GM12874 (cell line): ENCODE measurements around the gene PLA2G2F.

Source experiments
- TF ChIP-seq, protein P1 (sequence below): IDR thresholded peaks from 2 replicates; pipeline ENCODE4 v1.5.1; 2011; ENCODE audit warnings: low read depth, mild to moderate bottlenecking, control low read depth, low read length, moderate library complexity; ENCODE audit not compliant: insufficient read depth

PLA2G2F gene, protein sequence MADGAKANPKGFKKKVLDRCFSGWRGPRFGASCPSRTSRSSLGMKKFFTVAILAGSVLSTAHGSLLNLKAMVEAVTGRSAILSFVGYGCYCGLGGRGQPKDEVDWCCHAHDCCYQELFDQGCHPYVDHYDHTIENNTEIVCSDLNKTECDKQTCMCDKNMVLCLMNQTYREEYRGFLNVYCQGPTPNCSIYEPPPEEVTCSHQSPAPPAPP

DNA sequence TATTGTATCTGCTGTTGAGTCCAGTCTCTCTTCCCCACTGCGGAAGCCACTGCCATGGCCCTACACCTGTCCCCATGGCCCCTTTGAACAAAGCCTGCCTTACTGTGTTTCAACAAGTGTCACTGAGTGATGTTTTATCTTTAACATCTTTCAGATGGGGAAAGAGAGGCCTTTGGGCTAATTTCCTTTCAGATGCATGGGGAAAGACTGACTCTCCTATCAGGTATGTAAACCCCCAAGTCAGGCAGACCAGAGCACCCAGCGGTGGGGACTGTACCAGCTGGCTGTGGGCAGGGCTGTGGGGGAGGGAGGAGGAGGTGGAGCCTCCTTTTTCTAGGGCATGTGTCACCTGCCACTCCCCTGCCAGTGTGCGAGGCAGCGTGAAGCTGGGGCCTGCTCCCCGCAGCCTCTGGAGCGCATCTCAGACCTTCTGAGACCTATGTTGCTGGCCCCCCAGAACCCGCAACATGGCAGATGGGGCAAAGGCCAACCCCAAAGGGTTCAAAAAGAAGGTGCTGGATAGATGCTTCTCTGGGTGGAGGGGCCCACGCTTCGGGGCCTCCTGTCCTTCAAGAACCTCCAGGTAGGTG lies at the start of gene PLA2G2F:
Gene PLA2G2F (plus strand): TSS at position 363 of the 590 bp plus-strand sequence. CDS start 105 bp downstream, at position 468.
- TF ChIP-seq, protein P1, sequence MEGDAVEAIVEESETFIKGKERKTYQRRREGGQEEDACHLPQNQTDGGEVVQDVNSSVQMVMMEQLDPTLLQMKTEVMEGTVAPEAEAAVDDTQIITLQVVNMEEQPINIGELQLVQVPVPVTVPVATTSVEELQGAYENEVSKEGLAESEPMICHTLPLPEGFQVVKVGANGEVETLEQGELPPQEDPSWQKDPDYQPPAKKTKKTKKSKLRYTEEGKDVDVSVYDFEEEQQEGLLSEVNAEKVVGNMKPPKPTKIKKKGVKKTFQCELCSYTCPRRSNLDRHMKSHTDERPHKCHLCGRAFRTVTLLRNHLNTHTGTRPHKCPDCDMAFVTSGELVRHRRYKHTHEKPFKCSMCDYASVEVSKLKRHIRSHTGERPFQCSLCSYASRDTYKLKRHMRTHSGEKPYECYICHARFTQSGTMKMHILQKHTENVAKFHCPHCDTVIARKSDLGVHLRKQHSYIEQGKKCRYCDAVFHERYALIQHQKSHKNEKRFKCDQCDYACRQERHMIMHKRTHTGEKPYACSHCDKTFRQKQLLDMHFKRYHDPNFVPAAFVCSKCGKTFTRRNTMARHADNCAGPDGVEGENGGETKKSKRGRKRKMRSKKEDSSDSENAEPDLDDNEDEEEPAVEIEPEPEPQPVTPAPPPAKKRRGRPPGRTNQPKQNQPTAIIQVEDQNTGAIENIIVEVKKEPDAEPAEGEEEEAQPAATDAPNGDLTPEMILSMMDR, result no peak

DNA sequence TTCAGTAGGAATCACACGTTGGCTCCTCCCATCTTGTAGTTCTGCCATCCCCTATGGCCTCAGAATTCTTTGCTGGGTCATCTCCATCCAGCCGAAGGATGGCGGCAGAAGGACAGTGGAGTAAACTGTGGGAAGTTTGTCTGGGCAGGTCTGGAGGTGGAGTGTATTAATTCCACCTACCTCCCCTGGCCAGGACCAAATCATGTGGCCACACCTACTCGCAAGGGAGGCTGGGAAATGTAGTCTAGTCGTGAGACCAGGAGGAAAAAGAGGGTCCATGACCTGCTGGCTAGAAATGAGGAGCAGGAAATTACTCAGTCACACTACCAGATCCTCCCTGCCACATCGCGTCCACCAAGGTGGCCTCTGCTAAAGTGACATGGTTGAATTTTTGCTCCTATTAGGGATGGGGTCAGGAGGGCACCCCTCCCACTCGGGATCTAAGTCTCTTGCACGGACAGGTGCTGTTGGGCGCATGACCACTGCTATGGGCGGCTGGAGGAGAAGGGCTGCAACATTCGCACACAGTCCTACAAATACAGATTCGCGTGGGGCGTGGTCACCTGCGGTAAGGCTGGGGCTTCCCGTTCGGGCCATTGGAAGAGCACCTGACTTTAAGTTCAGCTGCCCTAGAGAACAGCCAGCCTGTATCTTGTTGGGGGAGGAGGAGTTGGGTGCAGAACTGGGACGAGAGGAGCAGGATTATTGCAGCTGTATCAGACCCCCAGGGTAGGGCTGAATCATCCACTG lies 49.6 kb upstream of the PLA2G2F start:
- TF ChIP-seq, protein P1, result no peak

DNA sequence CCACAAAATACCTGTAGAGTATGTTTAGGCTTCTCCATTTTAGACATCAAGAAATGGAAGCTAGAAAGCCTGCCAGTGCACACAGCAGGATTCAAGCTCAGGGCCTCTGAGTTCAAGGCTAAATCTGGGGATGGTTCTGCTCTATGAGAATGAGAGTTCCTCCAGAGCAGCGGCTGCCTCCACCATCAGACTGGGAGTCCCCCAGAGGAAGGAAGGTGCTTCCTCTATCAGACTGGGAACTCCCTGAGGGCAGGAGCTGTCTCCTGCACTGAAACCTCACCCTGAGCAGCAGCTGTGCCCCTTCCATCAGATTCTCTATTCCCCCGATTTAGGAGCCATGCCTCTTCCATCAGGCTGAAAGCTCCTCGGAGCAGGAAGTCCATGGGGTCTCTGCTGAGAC lies 49.0 kb upstream of the PLA2G2F start:
- TF ChIP-seq, protein P1, result no peak

DNA sequence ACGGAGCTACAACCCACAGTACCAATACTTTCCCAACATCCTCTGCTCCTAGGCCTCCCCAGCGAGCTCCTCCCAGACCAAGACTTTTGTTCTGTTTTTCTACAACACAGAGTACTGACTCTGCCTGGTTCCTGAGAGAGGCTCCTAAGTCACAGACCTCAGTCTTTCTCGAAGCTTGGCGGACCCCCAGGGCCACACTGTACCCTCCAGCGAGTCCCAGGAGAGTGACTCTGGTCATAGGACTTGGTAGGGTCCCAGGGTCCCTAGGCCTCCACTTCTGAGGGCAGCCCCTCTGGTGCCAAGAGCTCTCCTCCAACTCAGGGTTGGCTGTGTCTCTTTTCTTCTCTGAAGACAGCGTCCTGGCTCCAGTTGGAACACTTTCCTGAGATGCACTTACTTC lies 48.5 kb upstream of the PLA2G2F start:
- TF ChIP-seq, protein P1, result no peak

DNA sequence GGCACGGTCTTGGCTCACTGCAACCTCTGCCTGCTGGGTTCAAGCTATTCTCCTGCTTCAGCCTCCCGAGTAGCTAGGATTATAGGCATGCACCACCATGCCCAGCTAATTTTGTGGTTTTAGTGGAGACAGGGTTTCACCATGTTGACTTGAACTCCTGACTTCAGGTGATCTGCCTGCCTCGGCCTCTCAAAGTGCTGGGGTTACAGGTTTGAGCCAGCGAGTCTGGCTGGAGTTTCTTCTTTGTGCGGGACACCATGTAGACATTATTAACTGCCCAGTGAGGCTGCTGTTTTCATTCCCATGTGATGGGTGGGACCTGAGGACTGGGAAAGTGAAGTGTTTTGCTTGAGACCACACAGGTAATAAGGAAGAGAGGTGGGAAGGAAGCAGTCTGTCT lies 45.8 kb upstream of the PLA2G2F start:
- TF ChIP-seq, protein P1, result no peak

DNA sequence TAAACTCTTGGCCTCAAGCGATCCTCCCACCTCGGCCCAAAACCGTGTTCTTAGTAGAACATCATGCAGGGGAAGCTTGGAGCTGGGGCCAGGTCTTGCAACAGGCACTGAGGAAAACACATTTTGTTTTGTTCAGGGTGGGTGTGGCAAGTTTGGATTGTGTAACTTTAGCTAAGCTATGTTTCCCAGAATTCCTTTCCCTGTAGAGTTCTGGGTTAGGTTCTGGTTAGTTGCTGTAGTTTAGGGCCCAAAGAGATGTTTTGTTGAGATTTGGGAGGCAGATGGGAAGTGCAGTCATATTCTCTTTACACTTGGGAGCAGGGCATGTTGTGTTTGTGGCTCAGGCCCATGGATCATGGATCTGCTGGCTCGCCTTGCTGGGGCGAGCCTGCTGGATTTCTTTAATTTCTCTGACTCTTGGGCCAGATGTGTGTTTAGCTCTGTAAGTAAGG lies 45.2 kb upstream of the PLA2G2F start:
- TF ChIP-seq, protein P1, result no peak
